H7 (cell line): ENCODE data around the gene PMF1. TPM values are rescaled to one million over a fixed set of nuclear protein-coding genes. Genes with fewer than 3 reads are reported as not detected.

Experiments used
- DNase-seq: peaks from one replicate; pipeline ENCODE4 v3.0.0; 2012
- H3K27me3 ChIP-seq: 2 replicates; pipeline ENCODE4 v1.6.0; 2011; ENCODE audit warnings: mild to moderate bottlenecking, low read length; ENCODE audit not compliant: control insufficient read depth, insufficient read depth
- H3K36me3 ChIP-seq: replicated peaks from 2 replicates; pipeline ENCODE4 v1.5.1; 2011; ENCODE audit warnings: low read length; ENCODE audit not compliant: control insufficient read depth, insufficient read depth
- H3K4me3 ChIP-seq: 2 replicates; pipeline ENCODE4 v1.5.1; 2011; ENCODE audit warnings: low read depth, mild to moderate bottlenecking, control low read depth, low read length, moderate library complexity; ENCODE audit not compliant: insufficient read depth
- total RNA-seq: library from RNA; depleted of rRNA; stranded (reverse); fragments of >200 nt; shearing (Covaris generic); gene quantifications from 2 replicates; pipeline ENCODE4 v1.2.3, GENCODE V29; 2014; rRNA removed

Gene PMF1
- total RNA-seq, 1 experiment from 2014 or later: 286 TPM

DNA sequence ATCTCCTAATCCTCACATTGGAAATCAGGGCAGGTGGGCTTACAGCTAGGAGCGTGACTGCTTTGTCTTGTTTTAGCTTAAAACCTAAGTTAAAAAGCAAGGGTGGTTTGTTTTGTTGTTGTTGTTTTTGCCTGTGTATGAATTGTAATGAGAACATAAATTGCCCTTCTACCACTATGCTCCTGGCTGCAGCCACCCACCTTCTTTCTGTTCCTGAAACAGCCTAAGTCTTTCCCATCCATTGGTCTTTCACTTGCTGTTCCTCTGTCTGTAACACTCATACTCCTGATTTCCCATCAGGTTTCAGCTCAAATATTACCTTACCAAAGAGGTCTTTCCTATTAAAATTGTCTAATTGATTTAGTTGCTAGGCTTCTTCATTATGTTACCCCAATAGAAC is 70.7 kb downstream of the PMF1 start:
- Histone ChIP-seq H3K4me3 (no peak overlapping the region; the same call in 1 of the 2 replicates), H3K36me3 (peaks cover 5% of the 10 kb centered on the region), H3K27me3 (no peaks in the 10 kb centered on the region)
- DNase-seq: no peak

GRCh38 chr1:156284112-156284511 is 71.3 kb downstream of the PMF1 start, which contains the start of gene TMEM79:
TMEM79 (plus strand) TSS chr1:156284325; CDS start chr1:156285227, 902 bp downstream.
- H3K27me3 ChIP-seq: no peaks in the 10 kb centered on the region
- no peaks in the 10 kb centered on the region; the same call in none of the 2 replicates for H3K36me3 ChIP-seq
- no peak for DNase-seq
- peak within 1 kb of the TSS; percentile 96 for H3K4me3 ChIP-seq

DNA sequence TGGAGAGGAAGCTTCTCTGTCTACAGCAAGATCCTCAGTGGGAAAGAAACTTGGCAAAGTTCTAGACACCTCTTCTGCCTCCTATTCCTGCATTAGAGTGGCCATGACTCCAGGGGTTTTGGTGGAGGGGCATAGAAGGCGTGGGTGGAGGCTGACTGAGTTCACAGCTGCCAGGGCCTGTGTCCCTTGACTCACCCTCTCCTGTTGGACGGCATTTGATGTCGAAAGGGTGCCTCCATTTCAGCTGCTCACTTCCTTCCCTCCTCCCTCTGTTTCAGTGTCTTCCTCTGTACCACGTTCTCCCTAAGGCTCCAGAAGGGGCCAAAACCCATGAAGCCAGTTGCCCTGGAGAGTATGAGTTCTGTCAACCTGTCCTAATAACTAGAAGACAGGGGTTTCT is 72.0 kb downstream of the PMF1 start:
- no peak for DNase-seq

GRCh38 chr1:156285437-156285836 is 72.6 kb downstream of the PMF1 start:
- no peak for DNase-seq
- Histone ChIP-seq H3K27me3 (no peaks in the 10 kb centered on the region), H3K36me3 (no peaks in the 10 kb centered on the region), H3K4me3 (no peak overlapping the region)

More for the DNA sequence above, 72.0 kb downstream of the PMF1 start:
- no peak overlapping the region for H3K4me3 ChIP-seq
- no peaks in the 10 kb centered on the region; the same call in 1 of the 2 replicates for H3K36me3 ChIP-seq
- H3K27me3 ChIP-seq: no peaks in the 10 kb centered on the region

GRCh38 chr1:156286061-156286460 is 73.3 kb downstream of the PMF1 start:
- no peak for DNase-seq
- Histone ChIP-seq H3K36me3 (no peaks in the 10 kb centered on the region), H3K4me3 (no peak overlapping the region), H3K27me3 (no peaks in the 10 kb centered on the region)

Other genes with a start within 250 kb of the PMF1 start
- gene ARHGEF2, start 234.5 kb upstream of the PMF1 start, total RNA-seq: 97.1 and 104 TPM in 2 replicates
- 427 and 445 TPM in 2 replicates for gene SSR2, start 192.1 kb upstream of the PMF1 start, total RNA-seq
- 64.6 and 66.3 TPM in 2 replicates for gene UBQLN4, start 159.2 kb upstream of the PMF1 start, total RNA-seq
- 58.0 and 74.1 TPM in 2 replicates for gene LAMTOR2, start 158.2 kb upstream of the PMF1 start, total RNA-seq
- 18.3 and 27.6 TPM in 2 replicates for gene RAB25, start 151.8 kb upstream of the PMF1 start, total RNA-seq
- gene MEX3A, start 130.5 kb upstream of the PMF1 start, total RNA-seq: 52.7 and 65.2 TPM in 2 replicates
- 101 and 119 TPM in 2 replicates for gene LMNA, start 98.3 kb upstream of the PMF1 start, total RNA-seq
- gene SEMA4A, start 59.4 kb upstream of the PMF1 start, total RNA-seq: 10.3 and 15.8 TPM in 2 replicates
- 31.9 and 33.2 TPM in 2 replicates for gene SLC25A44, start 18.9 kb upstream of the PMF1 start, total RNA-seq
- 1.4 and 2.7 TPM in 2 replicates for gene BGLAP, start 29.2 kb downstream of the PMF1 start, total RNA-seq
- gene PAQR6, start 35.0 kb downstream of the PMF1 start, total RNA-seq: 6.1 and 11.5 TPM in 2 replicates
- gene SMG5, start 69.8 kb downstream of the PMF1 start, total RNA-seq: 216 and 232 TPM in 2 replicates
- gene TMEM79, start 71.3 kb downstream of the PMF1 start, total RNA-seq: 2.3 and 3.1 TPM in 2 replicates
- 106 and 120 TPM in 2 replicates for gene GLMP, start 82.7 kb downstream of the PMF1 start, total RNA-seq
- gene VHLL, start 86.3 kb downstream of the PMF1 start, total RNA-seq: not detected in 2 replicates
- gene CCT3, start 125.3 kb downstream of the PMF1 start, total RNA-seq: 826 and 946 TPM in 2 replicates
- 2.2 and 3.5 TPM in 2 replicates for gene TSACC, start 125.5 kb downstream of the PMF1 start, total RNA-seq
- gene RHBG, start 156.2 kb downstream of the PMF1 start, total RNA-seq: 0.69 and 1.3 TPM in 2 replicates